ENCODE results near the gene PAX7.

PAX7 gene

DNA sequence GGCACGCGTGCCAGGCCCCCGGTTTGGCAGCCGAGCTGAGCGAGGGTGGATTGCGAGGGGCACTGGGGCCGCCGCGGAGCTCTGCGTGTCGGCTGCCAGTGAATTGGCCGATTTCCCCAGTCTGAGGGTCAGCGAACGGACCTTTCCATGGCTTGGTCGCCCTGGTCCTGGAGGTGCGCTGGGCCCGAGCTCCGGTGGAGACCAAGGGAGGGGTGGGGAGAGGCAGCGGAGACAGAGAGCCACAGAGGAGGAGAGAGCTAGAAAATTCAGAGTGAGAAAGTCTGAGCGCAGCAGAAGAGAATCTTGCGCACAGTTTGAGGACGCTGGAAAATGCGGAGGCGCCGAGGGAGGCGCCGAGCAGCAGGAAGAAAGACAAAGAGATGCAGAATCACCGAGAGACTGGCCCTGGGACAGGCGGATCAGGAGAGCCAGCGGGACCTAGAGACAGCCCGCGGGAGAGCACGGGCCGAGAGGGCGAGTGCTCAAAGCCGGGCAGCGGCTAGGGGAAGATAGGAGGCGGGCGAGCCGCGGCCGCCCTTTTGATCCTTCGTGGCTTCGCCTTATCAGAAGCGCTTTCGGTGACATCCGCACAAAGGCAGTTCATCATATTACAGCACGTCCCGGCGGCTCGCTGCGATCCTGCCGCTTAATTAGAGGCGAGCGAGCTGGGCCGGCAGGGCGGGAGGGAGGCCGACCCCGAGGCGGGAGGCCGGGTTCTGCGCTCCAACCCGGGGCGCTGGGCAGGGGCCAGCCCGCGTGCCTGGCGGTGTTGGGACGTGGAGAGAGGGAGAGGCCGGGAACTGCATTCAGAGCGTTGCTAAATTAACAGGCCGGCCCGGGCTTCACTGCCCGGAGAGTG is 12.7 kb downstream of the PAX7 start:
- Histone ChIP-seq H3K4me3 (ENCODE audit: low read depth, low read length) (peak overlapping the region; percentile 47; the same call in 1 of the 2 replicates), H3K27me3 (ENCODE audit: control insufficient read depth, insufficient read depth, low read length) (peaks cover 97% of the 10 kb centered on the region), H3K27ac (ENCODE audit: low read depth, low read length) (no peak overlapping the region), H3K36me3 (ENCODE audit: control insufficient read depth, insufficient read depth, low read length) (no peaks in the 10 kb centered on the region), H3K4me1 (ENCODE audit: control insufficient read depth, insufficient read depth, low read length) (peaks cover 46% of the 10 kb centered on the region), H3K9ac (ENCODE audit: low read depth, low read length) (no peak overlapping the region), H3K9me3 (ENCODE audit: control insufficient read depth, insufficient read depth, low read length) (no peaks in the 10 kb centered on the region)

DNA sequence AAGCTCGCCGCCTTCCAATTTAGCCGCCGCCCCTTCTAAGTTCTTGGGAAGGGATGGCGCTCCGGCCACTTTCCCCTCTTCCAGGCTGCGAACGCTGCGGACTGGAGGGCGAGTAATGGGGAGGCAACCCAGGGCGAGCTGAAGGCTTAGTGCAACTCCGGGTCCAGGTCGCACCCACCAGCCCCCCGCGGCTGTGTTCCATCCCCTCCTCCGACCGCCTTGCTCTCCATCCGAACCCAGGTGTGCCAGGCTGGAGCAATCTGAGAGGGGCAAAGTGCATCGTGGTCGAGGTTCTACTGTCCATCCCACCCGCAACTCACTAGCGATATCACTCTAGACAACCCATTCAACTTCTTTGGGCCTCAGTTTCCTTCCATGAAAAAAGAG is 13.4 kb downstream of the PAX7 start:
- Histone ChIP-seq H3K27me3 (ENCODE audit: control insufficient read depth, insufficient read depth, low read length) (peaks cover 97% of the 10 kb centered on the region), H3K4me1 (ENCODE audit: control insufficient read depth, insufficient read depth, low read length) (peaks cover 45% of the 10 kb centered on the region), H3K4me3 (ENCODE audit: low read depth, low read length) (peak overlapping the region; percentile 47; the same call in 1 of the 2 replicates), H3K9me3 (ENCODE audit: control insufficient read depth, insufficient read depth, low read length) (no peaks in the 10 kb centered on the region), H3K9ac (ENCODE audit: low read depth, low read length) (no peak overlapping the region), H3K27ac (ENCODE audit: low read depth, low read length) (no peak overlapping the region), H3K36me3 (ENCODE audit: control insufficient read depth, insufficient read depth, low read length) (no peaks in the 10 kb centered on the region)

DNA sequence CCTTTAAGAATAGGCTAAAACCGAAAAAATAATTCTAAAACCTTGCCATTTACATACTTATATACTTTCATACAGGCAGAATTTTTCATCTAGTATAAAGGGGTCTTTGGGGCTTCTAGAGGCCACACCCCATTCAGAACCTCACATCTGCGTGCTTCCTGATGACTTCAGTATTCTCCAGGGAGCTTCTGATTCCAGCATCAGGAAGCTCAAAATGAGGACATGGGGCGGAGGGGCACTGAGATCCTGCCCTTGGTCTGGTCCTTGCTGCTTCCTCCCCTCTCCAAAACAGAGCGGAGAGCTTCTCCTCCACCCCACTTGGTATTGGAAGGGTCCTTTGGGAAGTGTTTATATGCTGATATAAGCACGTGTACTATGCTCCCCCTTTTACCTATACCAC is 13.8 kb downstream of the PAX7 start:
- Histone ChIP-seq H3K9ac (ENCODE audit: low read depth, low read length) (no peak overlapping the region), H3K27ac (ENCODE audit: low read depth, low read length) (no peak overlapping the region), H3K36me3 (ENCODE audit: control insufficient read depth, insufficient read depth, low read length) (no peaks in the 10 kb centered on the region), H3K4me1 (ENCODE audit: control insufficient read depth, insufficient read depth, low read length) (peaks cover 44% of the 10 kb centered on the region), H3K9me3 (ENCODE audit: control insufficient read depth, insufficient read depth, low read length) (no peaks in the 10 kb centered on the region), H3K27me3 (ENCODE audit: control insufficient read depth, insufficient read depth, low read length) (peaks cover 97% of the 10 kb centered on the region), H3K4me3 (ENCODE audit: low read depth, low read length) (no peak overlapping the region)

DNA sequence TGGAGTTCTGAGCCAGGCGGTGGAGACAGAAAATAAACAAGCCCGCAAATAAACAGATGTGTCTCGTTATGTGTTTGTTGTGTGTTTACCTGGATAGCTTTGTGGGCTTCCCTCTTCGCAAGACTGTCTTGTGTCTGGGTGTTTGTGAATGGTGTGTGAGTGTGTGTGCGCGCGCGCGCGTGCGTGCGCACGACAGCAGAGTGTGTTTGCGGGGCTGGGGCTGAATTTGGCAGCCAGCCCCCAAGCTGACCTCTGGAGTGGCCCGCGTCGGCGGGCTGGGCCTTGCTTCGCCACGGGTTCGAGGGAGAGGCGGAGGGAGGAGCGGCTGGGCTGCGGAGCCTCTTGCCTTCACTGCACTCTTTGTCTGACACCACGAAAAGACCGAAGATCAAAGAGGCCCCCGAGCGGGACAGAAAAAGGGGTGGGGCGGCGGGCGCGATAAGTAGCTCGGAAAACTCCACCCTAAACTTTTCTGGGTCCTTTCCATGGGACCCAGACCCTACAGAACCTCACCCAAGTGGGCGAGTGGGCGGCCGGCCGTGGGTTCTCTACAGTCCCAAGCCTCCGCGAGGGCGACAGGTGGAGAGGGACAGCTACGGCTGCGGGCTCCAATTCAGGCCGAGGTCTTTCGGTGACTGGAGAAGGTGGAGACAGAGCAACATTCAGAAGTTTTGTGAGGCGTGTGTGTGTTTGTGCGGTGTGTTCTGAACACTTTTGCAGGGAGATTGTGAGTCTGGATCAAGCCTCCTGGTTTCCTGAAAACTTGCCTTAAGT is 14.5 kb downstream of the PAX7 start:
- Histone ChIP-seq H3K9ac (ENCODE audit: low read depth, low read length) (no peak overlapping the region), H3K9me3 (ENCODE audit: control insufficient read depth, insufficient read depth, low read length) (no peaks in the 10 kb centered on the region), H3K4me3 (ENCODE audit: low read depth, low read length) (no peak overlapping the region), H3K36me3 (ENCODE audit: control insufficient read depth, insufficient read depth, low read length) (no peaks in the 10 kb centered on the region), H3K27me3 (ENCODE audit: control insufficient read depth, insufficient read depth, low read length) (peaks cover 97% of the 10 kb centered on the region), H3K4me1 (ENCODE audit: control insufficient read depth, insufficient read depth, low read length) (peaks cover 43% of the 10 kb centered on the region), H3K27ac (ENCODE audit: low read depth, low read length) (no peak overlapping the region)

DNA sequence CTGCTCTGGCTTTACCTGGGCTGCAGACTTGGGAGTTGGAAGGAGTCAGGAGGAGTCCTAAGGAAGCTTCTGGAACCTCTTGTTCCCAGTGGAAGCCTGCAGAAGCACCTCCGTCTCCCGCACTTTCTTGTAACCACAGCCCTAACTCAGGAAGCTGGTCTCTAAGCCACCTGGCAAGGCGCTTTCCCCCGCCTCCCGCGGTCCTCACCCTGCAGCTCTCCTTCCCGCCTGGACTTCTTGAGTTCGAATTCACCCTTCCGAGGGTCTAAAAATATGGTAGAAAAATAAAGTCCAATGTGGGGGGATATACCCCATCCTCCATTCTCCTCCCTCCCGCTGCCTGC is 15.1 kb downstream of the PAX7 start:
- Histone ChIP-seq H3K27ac (ENCODE audit: low read depth, low read length) (no peak overlapping the region), H3K36me3 (ENCODE audit: control insufficient read depth, insufficient read depth, low read length) (no peaks in the 10 kb centered on the region), H3K27me3 (ENCODE audit: control insufficient read depth, insufficient read depth, low read length) (peaks cover 98% of the 10 kb centered on the region), H3K9me3 (ENCODE audit: control insufficient read depth, insufficient read depth, low read length) (no peaks in the 10 kb centered on the region), H3K4me1 (ENCODE audit: control insufficient read depth, insufficient read depth, low read length) (peaks cover 48% of the 10 kb centered on the region), H3K9ac (ENCODE audit: low read depth, low read length) (no peak overlapping the region), H3K4me3 (ENCODE audit: low read depth, low read length) (no peak overlapping the region)

DNA sequence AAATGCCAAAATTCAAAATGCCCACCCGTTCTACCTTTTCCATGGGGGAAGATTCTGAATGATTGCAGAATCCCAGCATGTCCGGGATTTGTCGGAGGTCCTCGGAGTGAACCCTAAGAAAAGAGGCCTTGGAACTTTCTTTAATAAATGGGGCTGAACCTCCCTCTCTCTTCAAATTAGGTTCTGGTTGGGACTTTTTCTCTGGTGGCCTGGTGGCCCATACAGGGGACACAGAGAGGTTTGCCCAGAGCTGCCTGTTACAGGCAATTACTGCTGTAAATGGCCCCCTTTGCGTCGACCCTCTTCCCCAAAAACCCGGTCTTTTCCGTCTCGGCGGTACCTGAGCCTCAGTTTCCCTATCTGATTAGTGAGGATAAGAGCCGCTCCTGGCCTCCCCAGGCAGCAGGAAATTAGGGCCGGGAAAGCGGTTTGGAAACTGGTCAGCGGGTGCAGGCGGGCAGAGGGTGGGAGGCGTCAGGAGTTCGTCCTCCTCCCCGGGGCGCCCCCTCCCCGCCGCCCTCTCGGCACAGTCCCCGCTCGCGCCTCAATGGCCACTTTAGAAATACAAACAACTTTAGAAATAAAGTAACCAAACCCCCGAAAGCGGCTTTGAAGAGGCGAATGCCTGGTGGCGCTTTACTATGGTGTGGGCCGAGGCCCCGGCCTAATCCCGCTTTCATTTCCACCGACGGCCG is 15.6 kb downstream of the PAX7 start:
- Histone ChIP-seq H3K27me3 (ENCODE audit: control insufficient read depth, insufficient read depth, low read length) (peaks cover 98% of the 10 kb centered on the region), H3K27ac (ENCODE audit: low read depth, low read length) (no peak overlapping the region), H3K9me3 (ENCODE audit: control insufficient read depth, insufficient read depth, low read length) (no peaks in the 10 kb centered on the region), H3K4me3 (ENCODE audit: low read depth, low read length) (peak overlapping the region; percentile 19; the same call in 1 of the 2 replicates), H3K36me3 (ENCODE audit: control insufficient read depth, insufficient read depth, low read length) (no peaks in the 10 kb centered on the region), H3K4me1 (ENCODE audit: control insufficient read depth, insufficient read depth, low read length) (peaks cover 53% of the 10 kb centered on the region), H3K9ac (ENCODE audit: low read depth, low read length) (no peak overlapping the region)

DNA sequence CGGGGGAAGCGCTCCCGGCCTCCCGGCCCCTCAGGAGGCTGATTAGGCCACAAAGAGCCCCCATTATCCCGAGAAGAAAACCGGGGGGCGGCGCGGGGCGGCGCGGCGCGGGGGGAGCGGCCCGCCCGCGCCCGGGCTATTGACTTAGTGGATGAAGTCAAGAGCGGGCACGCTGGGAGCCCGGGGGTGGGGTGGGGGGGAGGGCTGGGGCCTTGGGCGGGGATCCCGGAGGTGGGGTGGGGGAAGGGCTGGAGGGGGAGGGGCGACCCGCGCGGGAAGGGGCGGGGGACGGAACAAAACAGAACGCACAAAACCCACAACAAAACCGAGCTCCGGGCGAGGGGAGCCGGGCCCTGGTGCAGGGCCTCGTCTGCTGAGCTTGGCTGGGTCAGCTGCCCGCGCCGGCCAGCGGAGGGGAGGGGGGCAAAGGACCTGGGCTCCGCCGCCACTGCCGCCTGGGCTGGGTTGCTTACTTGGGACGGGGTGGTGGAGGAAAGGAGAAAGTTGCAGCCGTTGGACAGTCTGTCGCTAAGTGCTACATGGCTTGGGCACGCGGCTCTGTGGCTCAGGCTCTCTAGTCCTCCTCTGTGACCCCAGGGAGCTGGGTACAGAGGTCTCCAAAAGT is 16.3 kb downstream of the PAX7 start:
- peak overlapping the region; percentile 29; the same call in 1 of the 2 replicates for H3K4me3 ChIP-seq (ENCODE audit: low read depth, low read length)

DNA sequence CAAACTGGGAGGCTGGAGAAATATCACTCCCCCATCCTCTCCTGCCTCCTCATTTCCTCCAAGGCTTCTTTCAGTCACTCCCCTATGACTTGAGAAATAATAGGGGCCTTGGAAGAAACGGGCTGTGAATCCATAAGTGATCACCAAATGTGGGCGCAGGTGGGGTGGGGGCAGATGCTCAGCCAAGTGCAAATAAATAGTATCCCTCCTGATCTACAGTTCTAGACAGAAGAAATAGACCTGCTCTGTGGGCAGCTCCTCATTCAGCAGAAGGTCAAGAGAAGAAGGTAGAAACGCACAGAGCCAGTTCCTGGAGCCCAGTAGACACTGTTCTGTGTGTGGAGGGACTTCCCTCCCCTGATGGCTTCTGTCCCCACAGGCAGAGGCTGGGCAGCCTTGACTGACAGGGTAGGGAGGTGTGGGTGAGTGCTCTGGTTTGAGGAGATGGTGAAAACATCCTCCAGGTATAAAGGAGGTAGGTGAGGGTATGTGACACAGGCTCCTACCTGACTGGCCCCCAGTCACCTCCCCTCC is 17.1 kb downstream of the PAX7 start:
- H3K4me3 ChIP-seq (ENCODE audit: low read depth, low read length): no peak overlapping the region
- no peaks in the 10 kb centered on the region for H3K36me3 ChIP-seq (ENCODE audit: control insufficient read depth, insufficient read depth, low read length)
- H3K27ac ChIP-seq (ENCODE audit: low read depth, low read length): no peak overlapping the region
- peaks cover 94% of the 10 kb centered on the region for H3K27me3 ChIP-seq (ENCODE audit: control insufficient read depth, insufficient read depth, low read length)
- H3K4me1 ChIP-seq (ENCODE audit: control insufficient read depth, insufficient read depth, low read length): peaks cover 55% of the 10 kb centered on the region
- no peaks in the 10 kb centered on the region for H3K9me3 ChIP-seq (ENCODE audit: control insufficient read depth, insufficient read depth, low read length)
- H3K9ac ChIP-seq (ENCODE audit: low read depth, low read length): no peak overlapping the region

More for the DNA sequence above, 16.3 kb downstream of the PAX7 start:
- peaks cover 53% of the 10 kb centered on the region for H3K4me1 ChIP-seq (ENCODE audit: control insufficient read depth, insufficient read depth, low read length)
- no peaks in the 10 kb centered on the region for H3K36me3 ChIP-seq (ENCODE audit: control insufficient read depth, insufficient read depth, low read length)
- no peaks in the 10 kb centered on the region for H3K9me3 ChIP-seq (ENCODE audit: control insufficient read depth, insufficient read depth, low read length)
- peaks cover 95% of the 10 kb centered on the region for H3K27me3 ChIP-seq (ENCODE audit: control insufficient read depth, insufficient read depth, low read length)
- no peak overlapping the region for H3K9ac ChIP-seq (ENCODE audit: low read depth, low read length)
- H3K27ac ChIP-seq (ENCODE audit: low read depth, low read length): no peak overlapping the region

DNA sequence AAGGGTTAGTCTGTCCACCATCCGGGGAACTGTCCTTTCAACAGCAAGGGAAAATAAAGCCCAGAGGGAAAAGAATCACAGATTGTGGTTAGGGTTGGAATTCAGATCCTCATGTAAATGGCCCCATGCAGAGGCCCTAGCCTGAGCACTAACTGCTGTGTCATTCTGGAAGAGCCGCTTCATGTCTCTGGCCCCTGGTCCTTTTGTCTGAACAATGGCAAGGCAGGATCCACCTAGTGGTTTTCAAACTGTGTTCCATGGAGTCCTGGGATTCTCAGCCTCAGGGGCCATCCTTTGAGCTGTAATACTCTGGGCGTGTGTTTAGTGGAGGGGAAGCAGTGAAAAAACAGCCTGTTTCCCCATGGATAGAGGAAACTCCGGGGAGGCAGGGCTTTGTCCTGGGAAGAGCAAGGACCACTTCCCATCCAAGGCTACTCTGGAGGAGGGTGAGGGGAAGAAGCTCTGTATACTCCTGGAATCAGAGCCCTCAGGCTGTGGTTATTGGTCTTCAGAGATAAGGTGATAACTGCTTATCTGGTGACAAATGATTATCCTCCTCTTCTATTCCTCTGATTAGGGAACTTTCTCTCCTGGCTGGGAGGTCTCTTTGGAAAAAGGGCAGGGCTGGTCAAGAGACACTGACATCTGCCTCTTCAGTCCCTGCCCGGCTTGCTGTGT is 19.2 kb downstream of the PAX7 start:
- Histone ChIP-seq H3K9ac (ENCODE audit: low read depth, low read length) (no peak overlapping the region), H3K27me3 (ENCODE audit: control insufficient read depth, insufficient read depth, low read length) (peaks cover 94% of the 10 kb centered on the region), H3K9me3 (ENCODE audit: control insufficient read depth, insufficient read depth, low read length) (no peaks in the 10 kb centered on the region), H3K27ac (ENCODE audit: low read depth, low read length) (peak overlapping the region; percentile 43), H3K36me3 (ENCODE audit: control insufficient read depth, insufficient read depth, low read length) (no peaks in the 10 kb centered on the region), H3K4me3 (ENCODE audit: low read depth, low read length) (no peak overlapping the region), H3K4me1 (ENCODE audit: control insufficient read depth, insufficient read depth, low read length) (peaks cover 61% of the 10 kb centered on the region)

DNA sequence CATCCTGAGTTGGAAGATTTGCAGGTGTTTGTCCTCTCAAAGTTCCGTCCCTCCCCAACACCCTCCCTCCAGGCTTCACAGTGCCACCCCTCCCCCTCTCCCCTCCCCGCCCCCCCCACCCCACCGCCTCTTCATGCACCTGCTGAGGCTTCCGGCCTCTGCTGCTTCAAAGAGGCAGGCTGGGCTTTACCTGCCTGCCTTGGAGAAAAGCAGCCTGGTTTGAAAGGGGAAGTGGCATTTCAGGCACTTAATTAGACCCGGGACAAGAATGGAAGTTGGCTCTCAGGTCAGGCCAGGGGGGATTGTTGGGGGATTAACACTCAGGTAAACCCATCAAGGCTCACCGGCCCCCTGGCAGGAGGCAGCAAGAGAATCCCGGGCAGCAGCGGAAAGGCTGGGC is 21.1 kb downstream of the PAX7 start:
- no peaks in the 10 kb centered on the region for H3K9me3 ChIP-seq (ENCODE audit: control insufficient read depth, insufficient read depth, low read length)
- H3K27me3 ChIP-seq (ENCODE audit: control insufficient read depth, insufficient read depth, low read length): peaks cover 94% of the 10 kb centered on the region
- no peak overlapping the region for H3K9ac ChIP-seq (ENCODE audit: low read depth, low read length)
- H3K27ac ChIP-seq (ENCODE audit: low read depth, low read length): peak overlapping the region; percentile 15
- H3K36me3 ChIP-seq (ENCODE audit: control insufficient read depth, insufficient read depth, low read length): no peaks in the 10 kb centered on the region
- H3K4me3 ChIP-seq (ENCODE audit: low read depth, low read length): no peak overlapping the region
- peaks cover 57% of the 10 kb centered on the region for H3K4me1 ChIP-seq (ENCODE audit: control insufficient read depth, insufficient read depth, low read length)
